Smooth muscle cell (in vitro differentiated cells): Measurements from ENCODE around the gene RRP1B. TPM values are rescaled to one million over a fixed set of nuclear protein-coding genes. Genes with fewer than 3 reads are reported as not detected.
"Not testable (repeated sequence)": the region's sequence is repeated elsewhere in the genome, so short reads cannot be mapped to it uniquely, and the experiment has no call there.

ENCODE experiments used
- DNase-seq: peaks from one replicate; lab custom pipeline; 2025; ENCODE audit not compliant: unreplicated experiment; lab: John Stamatoyannopoulos, UW
- H2AFZ ChIP-seq: fragments of 200-600 bp; sonication (generic); 2 replicates; pipeline ENCODE4 v1.6.0; 2016; ENCODE audit warnings: antibody characterized with exemption, low read depth, mild to moderate bottlenecking
- H3F3A ChIP-seq: fragments of 200-600 bp; sonication (generic); 2 replicates; pipeline ENCODE4 v1.6.0; 2017; ENCODE audit warnings: antibody characterized with exemption, low read depth
- H3K27ac ChIP-seq: fragments of 200-600 bp; sonication (generic); 2 replicates; pipeline ENCODE4 v1.5.1; 2016; ENCODE audit warnings: low read depth, mild to moderate bottlenecking
- H3K27me3 ChIP-seq: fragments of 200-600 bp; sonication (generic); 2 replicates; pipeline ENCODE4 v1.6.1; 2016; ENCODE audit warnings: low read depth, mild to moderate bottlenecking
- H3K36me3 ChIP-seq: fragments of 200-600 bp; sonication (generic); 2 replicates; pipeline ENCODE4 v1.5.1; 2016; ENCODE audit warnings: low read depth
- H3K4me1 ChIP-seq: fragments of 200-600 bp; sonication (generic); 2 replicates; pipeline ENCODE4 v1.5.1; 2016; ENCODE audit warnings: low read depth
- H3K4me2 ChIP-seq: fragments of 200-600 bp; sonication (generic); 2 replicates; pipeline ENCODE4 v1.6.0; 2016; ENCODE audit warnings: mild to moderate bottlenecking
- H3K4me3 ChIP-seq: fragments of 200-600 bp; sonication (generic); 2 replicates; pipeline ENCODE4 v1.5.1; 2016; ENCODE audit warnings: mild to moderate bottlenecking
- H3K79me2 ChIP-seq: fragments of 200-600 bp; sonication (generic); 2 replicates; pipeline ENCODE4 v1.6.0; 2016; ENCODE audit warnings: low read depth, mild to moderate bottlenecking
- H3K9ac ChIP-seq: fragments of 200-600 bp; sonication (generic); 2 replicates; pipeline ENCODE4 v1.6.0; 2016; ENCODE audit warnings: low read depth
- H3K9me3 ChIP-seq: fragments of 200-600 bp; sonication (generic); replicated peaks from 2 replicates; pipeline ENCODE4 v1.5.1; 2016; ENCODE audit warnings: low read depth
- H4K20me1 ChIP-seq: fragments of 200-600 bp; sonication (generic); 2 replicates; pipeline ENCODE4 v1.6.0; 2016; ENCODE audit warnings: low read depth
- WGBS: methylation state at CpG from one replicate; pipeline ENCODE4 v1.1.7; 2016; ENCODE audit warnings: low lambda C conversion rate; 5-methylcytosine and 5-hydroxymethylcytosine counted together
- polyA plus RNA-seq: library from polyadenylated mRNA; unstranded; fragments of >200 nt; fragmentation: Nextera tagmentation; extraction: Ambion mirVana; gene quantifications from 2 replicates; pipeline ENCODE4 v1.2.1, GENCODE V29; 2016
- total RNA-seq: library from RNA; depleted of rRNA; stranded (reverse); fragments of >200 nt; gene quantifications from 2 replicates; pipeline ENCODE4 v1.2.3, GENCODE V29; 2014
- TF ChIP-seq, protein P1 (sequence below): fragments of 200-600 bp; sonication (generic); IDR thresholded peaks from 2 replicates; pipeline ENCODE4 v1.5.1; 2017; ENCODE audit warnings: borderline replicate concordance, mild to moderate bottlenecking, antibody characterized with exemption; ENCODE audit not compliant: insufficient read depth, poor library complexity, severe bottlenecking

RRP1B gene
- total and polyA plus RNA-seq, 2 experiments from 2014 or later: 10.6 to 19.3 TPM

DNA sequence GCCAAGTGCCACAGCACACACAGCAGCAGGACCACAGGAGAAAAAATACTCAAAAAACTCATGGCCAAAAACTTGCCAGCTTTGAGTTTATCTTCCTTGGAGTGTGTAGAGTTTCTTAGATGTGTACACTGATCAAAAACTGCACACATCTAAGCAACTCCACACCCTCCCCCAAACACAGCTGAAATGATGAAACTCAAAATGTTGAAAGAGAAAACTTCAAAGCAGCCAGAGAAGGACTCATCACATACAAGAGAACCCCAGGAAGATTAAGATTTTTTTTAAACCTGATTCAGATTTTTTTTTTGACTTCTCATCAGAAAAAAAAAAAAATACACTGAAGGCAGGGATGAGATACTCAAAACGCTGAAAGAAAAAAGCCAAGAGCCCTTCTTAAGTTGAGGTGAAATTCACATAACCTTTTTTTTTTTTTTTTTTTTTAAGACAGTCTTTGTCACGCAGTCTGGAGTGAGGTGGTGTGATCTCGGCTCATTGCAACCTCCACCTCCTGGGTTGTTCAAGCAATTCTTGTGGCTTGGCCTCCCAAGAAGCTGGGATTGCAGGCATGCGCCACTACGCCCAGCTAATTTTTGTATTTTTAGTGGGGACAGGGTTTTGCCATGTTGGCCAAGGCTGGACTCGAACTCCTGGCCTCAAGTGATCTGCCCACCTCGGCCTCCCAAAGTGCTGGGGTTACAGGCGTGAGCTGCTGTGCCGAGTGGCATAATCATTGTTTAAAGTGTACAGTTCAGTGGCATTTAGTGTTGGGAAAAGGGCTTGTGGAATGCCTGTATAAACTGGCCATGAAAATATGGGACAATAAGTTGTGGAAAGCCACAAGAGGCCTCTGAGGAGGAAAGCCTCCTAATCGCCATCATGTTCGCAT, 38.6 kb downstream of the RRP1B start:
- H3K36me3 ChIP-seq: no peaks in the 10 kb centered on the region
- no peak overlapping the region for H2AFZ ChIP-seq
- H4K20me1 ChIP-seq: no peaks in the 10 kb centered on the region
- H3K9me3 ChIP-seq: no peaks in the 10 kb centered on the region
- H3K4me3 ChIP-seq: no peak overlapping the region
- H3K9ac ChIP-seq: no peak overlapping the region
- H3K4me1 ChIP-seq: peaks cover 6% of the 10 kb centered on the region
- 71% methylated on average over 11 of the region's 11 CpGs for WGBS
- no peak overlapping the region for H3K27ac ChIP-seq
- H3K79me2 ChIP-seq: no peaks in the 10 kb centered on the region
- H3F3A ChIP-seq: no peaks in the 10 kb centered on the region
- no peak for DNase-seq
- TF ChIP-seq, protein P1, sequence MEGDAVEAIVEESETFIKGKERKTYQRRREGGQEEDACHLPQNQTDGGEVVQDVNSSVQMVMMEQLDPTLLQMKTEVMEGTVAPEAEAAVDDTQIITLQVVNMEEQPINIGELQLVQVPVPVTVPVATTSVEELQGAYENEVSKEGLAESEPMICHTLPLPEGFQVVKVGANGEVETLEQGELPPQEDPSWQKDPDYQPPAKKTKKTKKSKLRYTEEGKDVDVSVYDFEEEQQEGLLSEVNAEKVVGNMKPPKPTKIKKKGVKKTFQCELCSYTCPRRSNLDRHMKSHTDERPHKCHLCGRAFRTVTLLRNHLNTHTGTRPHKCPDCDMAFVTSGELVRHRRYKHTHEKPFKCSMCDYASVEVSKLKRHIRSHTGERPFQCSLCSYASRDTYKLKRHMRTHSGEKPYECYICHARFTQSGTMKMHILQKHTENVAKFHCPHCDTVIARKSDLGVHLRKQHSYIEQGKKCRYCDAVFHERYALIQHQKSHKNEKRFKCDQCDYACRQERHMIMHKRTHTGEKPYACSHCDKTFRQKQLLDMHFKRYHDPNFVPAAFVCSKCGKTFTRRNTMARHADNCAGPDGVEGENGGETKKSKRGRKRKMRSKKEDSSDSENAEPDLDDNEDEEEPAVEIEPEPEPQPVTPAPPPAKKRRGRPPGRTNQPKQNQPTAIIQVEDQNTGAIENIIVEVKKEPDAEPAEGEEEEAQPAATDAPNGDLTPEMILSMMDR: no peak
- no peaks in the 10 kb centered on the region for H3K27me3 ChIP-seq
- no peak overlapping the region for H3K4me2 ChIP-seq

DNA sequence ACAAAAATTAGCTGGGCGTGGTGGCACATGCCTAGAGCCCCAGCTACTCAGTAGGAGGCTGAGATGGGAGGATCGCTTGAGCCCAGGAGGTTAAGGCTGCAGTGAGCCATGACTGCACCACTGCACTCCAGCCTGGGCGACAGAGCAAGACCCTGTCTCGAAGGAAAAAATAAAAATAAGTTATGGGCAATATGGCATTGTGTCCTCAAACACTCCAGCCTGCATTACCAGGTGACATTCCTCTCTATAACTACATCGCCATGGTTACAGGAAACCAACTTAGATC, 40.1 kb downstream of the RRP1B start:
- not testable (repeated sequence) for H3K4me3 ChIP-seq, H3K79me2 ChIP-seq
- peaks cover 10% of the 10 kb centered on the region for H3K4me1 ChIP-seq

DNA sequence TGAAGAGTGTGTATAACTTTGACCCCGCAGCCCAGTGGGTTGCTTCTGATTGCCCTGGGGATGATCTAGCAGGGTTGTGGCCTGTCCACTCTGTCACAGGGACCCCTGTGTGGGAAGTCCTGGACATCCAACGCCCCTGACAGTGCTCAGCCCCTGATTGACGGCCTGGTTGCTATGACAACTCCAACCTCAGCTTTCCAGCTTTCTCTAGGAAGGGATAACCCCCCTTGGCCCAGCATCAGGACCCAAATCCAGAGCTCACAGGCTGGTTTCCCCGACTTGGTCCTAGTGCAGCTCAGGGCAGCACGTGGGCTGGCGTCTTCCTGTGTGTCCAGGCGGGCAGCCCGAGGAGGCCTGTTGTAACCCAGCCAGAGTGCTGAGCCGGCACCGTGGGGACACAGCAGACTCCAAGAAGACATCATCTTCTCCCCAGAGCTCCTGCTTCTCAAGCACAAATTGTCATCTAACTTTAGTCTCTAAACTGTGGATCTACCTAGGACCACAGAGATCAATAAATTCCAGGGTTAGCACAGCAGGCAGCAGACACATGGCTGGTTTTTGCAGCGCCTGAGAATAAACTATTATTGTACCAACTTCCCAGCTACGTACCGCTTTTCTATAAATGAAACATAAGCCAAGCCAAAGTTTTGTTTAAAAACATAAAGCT, 40.7 kb downstream of the RRP1B start:
- H3K79me2 ChIP-seq: no peaks in the 10 kb centered on the region
- TF ChIP-seq, protein P1: no peak
- no peak overlapping the region for H2AFZ ChIP-seq
- peaks cover 10% of the 10 kb centered on the region for H3K4me1 ChIP-seq
- no peak overlapping the region for H3K9ac ChIP-seq
- H3F3A ChIP-seq: no peaks in the 10 kb centered on the region
- WGBS: 93% methylated on average over 13 of the region's 13 CpGs
- H3K27me3 ChIP-seq: no peaks in the 10 kb centered on the region
- no peak for DNase-seq
- H3K27ac ChIP-seq: no peak overlapping the region
- no peak overlapping the region for H3K4me2 ChIP-seq
- no peaks in the 10 kb centered on the region for H3K36me3 ChIP-seq
- no peak overlapping the region for H3K4me3 ChIP-seq
- no peaks in the 10 kb centered on the region for H3K9me3 ChIP-seq
- no peaks in the 10 kb centered on the region for H4K20me1 ChIP-seq

More for the DNA sequence above, 40.1 kb downstream of the RRP1B start:
- not testable (repeated sequence) for H3F3A ChIP-seq, H3K9me3 ChIP-seq, H3K27me3 ChIP-seq, H3K36me3 ChIP-seq, H3K27ac ChIP-seq, H3K9ac ChIP-seq, H4K20me1 ChIP-seq, H3K4me2 ChIP-seq, H2AFZ ChIP-seq, DNase-seq
- 98% methylated on average over 5 of the region's 5 CpGs for WGBS

DNA sequence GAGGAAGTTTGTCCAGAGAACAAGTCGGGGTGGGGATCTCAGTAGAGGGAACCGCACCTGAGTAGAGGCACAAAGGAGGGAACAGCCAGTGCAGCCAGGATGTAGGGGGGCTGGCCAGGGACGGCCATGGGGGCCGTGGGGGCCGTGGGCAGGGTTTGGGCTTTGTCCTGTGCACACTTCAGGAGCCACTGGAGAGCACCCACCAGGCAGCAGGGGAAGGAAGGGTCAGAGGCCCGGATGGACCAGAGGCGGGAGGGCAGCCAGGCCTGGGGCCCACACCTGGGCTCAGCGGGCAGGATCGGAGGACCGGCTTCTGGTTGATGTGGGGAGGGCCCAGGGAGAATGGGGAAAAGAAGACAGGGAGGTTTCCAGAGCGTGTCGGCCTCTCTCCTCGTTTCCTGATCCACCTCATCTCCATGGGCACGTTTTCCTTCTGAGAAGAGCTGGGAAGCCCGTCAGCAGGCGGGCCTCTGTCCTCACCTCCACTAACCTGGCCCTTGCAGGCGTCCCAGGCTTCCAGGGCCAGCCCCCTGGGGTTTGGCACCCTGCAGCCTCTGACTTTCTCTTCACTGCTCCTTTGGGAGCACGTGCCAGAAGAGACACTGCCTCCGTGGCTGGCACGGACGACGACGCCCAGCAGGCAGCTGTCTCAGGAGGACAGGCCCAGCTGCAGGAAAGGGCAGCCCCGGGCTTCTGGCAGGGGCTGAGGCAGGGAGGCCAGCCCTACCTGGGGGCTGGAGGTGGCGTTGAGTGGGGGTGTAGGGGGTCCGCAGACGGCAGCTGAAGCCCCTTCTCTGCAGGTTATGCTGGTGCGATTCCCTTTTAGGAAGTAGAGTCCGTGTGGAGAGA, 42.8 kb downstream of the RRP1B start:
- WGBS: 91% methylated on average over 23 of the region's 29 CpGs
- H3F3A ChIP-seq: no peaks in the 10 kb centered on the region
- no peak overlapping the region for H2AFZ ChIP-seq
- H3K9ac ChIP-seq: no peak overlapping the region
- H3K27ac ChIP-seq: no peak overlapping the region
- DNase-seq: no peak
- no peaks in the 10 kb centered on the region for H3K9me3 ChIP-seq
- TF ChIP-seq, protein P1: no peak
- no peaks in the 10 kb centered on the region for H3K79me2 ChIP-seq
- H3K27me3 ChIP-seq: no peaks in the 10 kb centered on the region
- H3K36me3 ChIP-seq: no peaks in the 10 kb centered on the region
- H4K20me1 ChIP-seq: no peaks in the 10 kb centered on the region
- peaks cover 10% of the 10 kb centered on the region for H3K4me1 ChIP-seq
- H3K4me3 ChIP-seq: no peak overlapping the region
- H3K4me2 ChIP-seq: no peak overlapping the region
